ENCODE measurements around the gene ACOT7.

GRCh38 chr1:6292102-6292501 lies 101.5 kb downstream of the ACOT7 start:
- TF ChIP-seq CTCF (IDR thresholded peaks at IDR 0.05) (no peak), POLR2A (IDR thresholded peaks at IDR 0.05) (no peak), EP300 (IDR thresholded peaks at IDR 0.05) (no peak), POLR2AphosphoS5 (IDR thresholded peaks at IDR 0.05) (no peak)
